GM20431 (cell line): ENCODE results near the gene PCCA.

Experiments used
- in situ Hi-C: fragments of 300-500 bp; cut with MseI, MboI; formaldehyde crosslinking; loops from one replicate; pipeline ENCODE4 v1.15.0; 2020; ENCODE audit warnings: low sequenced_read_pairs; ENCODE audit not compliant: unreplicated experiment

PCCA gene

GRCh38 chr13:100336795-100337516, 248.1 kb downstream of the PCCA start:
- in situ Hi-C loops = no loop called here

- in situ Hi-C loops = no loop called here
These were observed 249.4 kb downstream of the PCCA start for GRCh38 chr13:100338275-100338674.

- in situ Hi-C loops = no loop called here
These were observed 250.6 kb downstream of the PCCA start for GRCh38 chr13:100339411-100339940.

- in situ Hi-C loops = no loop called here
These were observed 252.0 kb downstream of the PCCA start for GRCh38 chr13:100340865-100341264.

- in situ Hi-C loops = no loop called here
These were observed 252.4 kb downstream of the PCCA start for GRCh38 chr13:100341327-100341726.

- in situ Hi-C loops = no loop called here
These were observed 255.7 kb downstream of the PCCA start for GRCh38 chr13:100344544-100344943.

- in situ Hi-C loops = no loop called here
These were observed 259.1 kb downstream of the PCCA start for GRCh38 chr13:100347968-100348367.

GRCh38 chr13:100349594-100349993, 260.7 kb downstream of the PCCA start:
- in situ Hi-C loops = no loop called here

- in situ Hi-C loops = no loop called here
These were observed 261.7 kb downstream of the PCCA start for GRCh38 chr13:100350601-100351000.

- in situ Hi-C loops = no loop called here
These were observed 267.5 kb downstream of the PCCA start for GRCh38 chr13:100356426-100356825.

GRCh38 chr13:100356889-100357288, 268.0 kb downstream of the PCCA start:
- in situ Hi-C loops = no loop called here

- in situ Hi-C loops = no loop called here
These were observed 268.9 kb downstream of the PCCA start for GRCh38 chr13:100357764-100358163.

- in situ Hi-C loops = no loop called here
These were observed 272.6 kb downstream of the PCCA start for GRCh38 chr13:100361504-100361903.

GRCh38 chr13:100362371-100362770, 273.5 kb downstream of the PCCA start:
- in situ Hi-C loops = no loop called here

GRCh38 chr13:100362781-100363180, 273.9 kb downstream of the PCCA start:
- in situ Hi-C loops = no loop called here

GRCh38 chr13:100363285-100363711, 274.4 kb downstream of the PCCA start:
- in situ Hi-C loops = no loop called here

GRCh38 chr13:100363874-100364273, 275.0 kb downstream of the PCCA start:
- in situ Hi-C loops = no loop called here

GRCh38 chr13:100364591-100364990, 275.7 kb downstream of the PCCA start:
- in situ Hi-C loops = no loop called here

- in situ Hi-C loops = no loop called here
These were observed 276.8 kb downstream of the PCCA start for GRCh38 chr13:100365680-100366079.

GRCh38 chr13:100378533-100378932, 289.6 kb downstream of the PCCA start:
- in situ Hi-C loops = no loop called here

GRCh38 chr13:100381595-100382224, 292.8 kb downstream of the PCCA start:
- in situ Hi-C loops = no loop called here

- in situ Hi-C loops = no loop called here
These were observed 293.9 kb downstream of the PCCA start for GRCh38 chr13:100382785-100383184.
